Activated B cell treated with CpG ODN at 0.5 μM for 24 hours (primary cell): ENCODE measurements around the gene LRRC28. TPM values are rescaled to one million over a fixed set of nuclear protein-coding genes. Genes with fewer than 3 reads are reported as not detected.

Experiments used
- ATAC-seq: fragments of 200-7000 bp; cut with Tn5 transposase; one replicate; pipeline ENCODE4 v1.10.0; 2021; ENCODE audit warnings: low read depth, mild to moderate bottlenecking, moderate library complexity
- CTCF ChIA-PET: fragments of 350-600 bp; sonication (Branson Sonifier 250); formaldehyde crosslinking; loops from one replicate; lab custom pipeline; 2021; ENCODE audit warnings: antibody characterized with exemption; lab: Charles Lee
- POLR2A ChIA-PET: fragments of 350-600 bp; sonication (Branson Sonifier 250); formaldehyde crosslinking; loops from one replicate; lab custom pipeline; 2021; ENCODE audit warnings: antibody characterized with exemption; lab: Charles Lee
- DNase-seq: peaks from one replicate; pipeline ENCODE4 v3.0.0; 2022
- H3K27ac Mint-ChIP-seq: one replicate; pipeline ENCODE4 v1.8.0; 2020; ENCODE audit warnings: mixed read lengths
- H3K27me3 Mint-ChIP-seq: one replicate; pipeline ENCODE4 v1.8.0; 2021; ENCODE audit warnings: mixed read lengths
- H3K36me3 Mint-ChIP-seq: one replicate; pipeline ENCODE4 v1.8.0; 2021; ENCODE audit warnings: low read depth, mixed read lengths
- H3K4me1 Mint-ChIP-seq: one replicate; pipeline ENCODE4 v1.8.0; 2021; ENCODE audit warnings: mixed read lengths
- H3K4me3 Mint-ChIP-seq: one replicate; pipeline ENCODE4 v1.8.0; 2020; ENCODE audit warnings: mild to moderate bottlenecking, mixed read lengths
- H3K9me3 Mint-ChIP-seq: one replicate; pipeline ENCODE4 v1.8.0; 2020; ENCODE audit warnings: mixed read lengths
- intact Hi-C: fragments of 100-400 bp; cut with micrococcal nuclease; formaldehyde crosslinking; loops from one replicate; pipeline ENCODE4 v1.15.1; 2024
- total RNA-seq: library from RNA; stranded (reverse); gene quantifications from 2 replicates; pipeline ENCODE4 v1.2.3, GENCODE V29; 2022
- TF ChIP-seq, protein P1 (sequence below): fragments of 200-600 bp; IDR thresholded peaks from one replicate; pipeline ENCODE4 v1.8.0; 2022; ENCODE audit warnings: antibody characterized with exemption, mild to moderate bottlenecking

The LRRC28 gene
- total RNA-seq, 1 donor from 2014 or later: 21.2 TPM

DNA sequence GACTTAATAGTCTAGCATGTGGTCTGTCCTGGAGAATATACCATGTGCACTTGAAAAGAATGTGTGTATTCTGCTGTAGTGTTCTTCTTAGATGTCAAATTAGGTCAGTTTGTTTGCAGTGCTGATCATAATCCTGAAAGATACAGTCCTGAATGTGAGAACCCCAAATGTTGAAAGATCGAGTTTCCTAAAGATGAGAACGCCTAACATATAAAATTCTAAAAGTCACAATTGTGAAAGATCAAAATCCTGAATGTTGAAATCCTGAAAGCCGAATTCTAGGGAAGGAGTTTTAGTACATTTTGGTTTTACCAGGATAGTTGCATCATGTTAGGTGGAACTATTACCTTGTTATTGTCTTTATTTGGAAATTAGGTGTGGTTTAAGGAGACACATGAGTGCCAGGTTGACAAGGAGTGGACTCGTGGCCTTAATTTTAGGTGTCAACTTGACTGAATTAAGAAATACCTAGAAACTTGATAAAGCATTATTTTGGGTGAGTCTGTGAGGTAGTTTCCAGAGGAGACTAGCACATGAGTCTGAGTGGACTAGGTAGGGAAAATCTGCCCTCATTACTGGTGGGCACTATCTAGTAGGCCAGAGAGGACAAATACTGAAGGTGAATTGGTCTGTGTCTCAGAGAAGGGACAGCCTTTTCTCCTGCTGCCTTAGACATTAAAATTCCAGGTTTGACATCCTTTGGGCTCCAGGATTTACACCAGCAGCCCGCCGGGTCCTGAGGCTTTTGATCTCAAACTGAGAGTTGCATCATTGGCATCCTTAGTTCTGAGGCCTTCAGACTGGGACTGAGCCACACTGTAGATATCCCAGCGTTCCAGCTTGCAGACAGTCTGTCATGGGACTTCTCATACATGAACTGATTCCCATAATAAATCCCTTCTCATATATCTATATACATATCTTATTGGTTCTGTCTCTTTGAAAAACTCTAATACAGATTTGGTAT, 77.1 kb downstream of the LRRC28 start:
- H3K4me1 Mint-ChIP-seq: peaks cover 26% of the 10 kb centered on the region
- H3K27ac Mint-ChIP-seq: no peak overlapping the region
- no peaks in the 10 kb centered on the region for H3K27me3 Mint-ChIP-seq
- ATAC-seq (no peak), DNase-seq (no peak)
- intact Hi-C loops: no loop called here
- H3K9me3 Mint-ChIP-seq: no peaks in the 10 kb centered on the region
- ChIA-PET CTCF (no interaction called here), POLR2A (interaction anchor here (0.6 kb wide), 1 partner anchor 347 kb away, joined by 3 read pairs; no protein-coding TSS in a partner anchor)
- TF ChIP-seq, protein P1, sequence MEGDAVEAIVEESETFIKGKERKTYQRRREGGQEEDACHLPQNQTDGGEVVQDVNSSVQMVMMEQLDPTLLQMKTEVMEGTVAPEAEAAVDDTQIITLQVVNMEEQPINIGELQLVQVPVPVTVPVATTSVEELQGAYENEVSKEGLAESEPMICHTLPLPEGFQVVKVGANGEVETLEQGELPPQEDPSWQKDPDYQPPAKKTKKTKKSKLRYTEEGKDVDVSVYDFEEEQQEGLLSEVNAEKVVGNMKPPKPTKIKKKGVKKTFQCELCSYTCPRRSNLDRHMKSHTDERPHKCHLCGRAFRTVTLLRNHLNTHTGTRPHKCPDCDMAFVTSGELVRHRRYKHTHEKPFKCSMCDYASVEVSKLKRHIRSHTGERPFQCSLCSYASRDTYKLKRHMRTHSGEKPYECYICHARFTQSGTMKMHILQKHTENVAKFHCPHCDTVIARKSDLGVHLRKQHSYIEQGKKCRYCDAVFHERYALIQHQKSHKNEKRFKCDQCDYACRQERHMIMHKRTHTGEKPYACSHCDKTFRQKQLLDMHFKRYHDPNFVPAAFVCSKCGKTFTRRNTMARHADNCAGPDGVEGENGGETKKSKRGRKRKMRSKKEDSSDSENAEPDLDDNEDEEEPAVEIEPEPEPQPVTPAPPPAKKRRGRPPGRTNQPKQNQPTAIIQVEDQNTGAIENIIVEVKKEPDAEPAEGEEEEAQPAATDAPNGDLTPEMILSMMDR: no peak
- no peaks in the 10 kb centered on the region for H3K36me3 Mint-ChIP-seq
- H3K4me3 Mint-ChIP-seq: no peak overlapping the region

DNA sequence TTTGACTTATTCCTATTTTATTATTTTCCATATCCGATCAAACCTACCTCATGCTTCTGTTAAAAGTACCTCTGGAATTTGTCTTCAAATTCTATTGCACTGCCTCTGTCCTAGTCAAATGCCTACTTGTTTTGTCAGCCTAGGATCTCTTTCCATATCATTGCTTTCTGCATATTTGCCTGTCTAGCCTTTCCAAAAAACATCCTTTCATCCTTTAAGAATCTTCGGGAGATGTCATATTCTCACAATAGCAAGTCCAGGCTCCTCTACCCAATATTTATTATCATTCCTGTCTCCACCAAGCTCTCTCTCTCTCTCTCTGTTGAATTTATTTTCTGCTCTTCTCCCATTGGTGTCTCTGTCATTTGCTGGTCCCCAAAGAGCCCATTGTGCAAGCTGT, 80.1 kb downstream of the LRRC28 start:
- peaks cover 4% of the 10 kb centered on the region for H3K4me1 Mint-ChIP-seq
- DNase-seq: no peak
- H3K27me3 Mint-ChIP-seq: no peaks in the 10 kb centered on the region
- intact Hi-C loops: loop anchor here (5.0 kb wide), 1 partner anchor 36 kb away; no protein-coding TSS in a partner anchor
- no peak overlapping the region for H3K4me3 Mint-ChIP-seq
- TF ChIP-seq, protein P1: no peak
- H3K9me3 Mint-ChIP-seq: no peaks in the 10 kb centered on the region
- ChIA-PET POLR2A (no interaction called here), CTCF (interaction anchor here (0.9 kb wide), 1 partner anchor 373 kb away, joined by 3 read pairs; no protein-coding TSS in a partner anchor)
- no peak overlapping the region for H3K27ac Mint-ChIP-seq
- ATAC-seq: no peak
- peaks cover 3% of the 10 kb centered on the region for H3K36me3 Mint-ChIP-seq

DNA sequence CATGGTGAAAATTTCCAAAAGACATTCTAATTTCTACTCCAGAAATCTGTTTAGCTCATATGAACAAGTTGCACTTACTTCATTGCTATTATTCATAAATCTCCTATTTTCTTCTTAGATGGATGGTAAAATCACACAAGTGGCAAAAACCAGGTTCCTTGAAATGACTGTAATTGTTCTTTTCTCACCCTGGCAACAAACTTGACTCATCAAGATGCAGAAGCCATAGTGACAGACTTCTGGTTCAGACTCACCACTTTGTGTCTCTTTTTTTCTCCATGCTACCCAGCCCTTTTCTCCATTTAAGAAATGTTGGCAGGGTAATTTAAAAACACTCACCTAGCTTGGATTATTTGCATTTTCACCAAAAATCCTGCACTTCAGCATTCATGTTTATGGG, 82.1 kb downstream of the LRRC28 start:
- intact Hi-C loops: loop anchor here (5.0 kb wide), 1 partner anchor 34 kb away; no protein-coding TSS in a partner anchor
- Mint-ChIP-seq H3K4me1 (peaks cover 2% of the 10 kb centered on the region), H3K9me3 (no peaks in the 10 kb centered on the region), H3K27ac (no peak overlapping the region), H3K36me3 (peaks cover 13% of the 10 kb centered on the region), H3K4me3 (no peak overlapping the region), H3K27me3 (no peaks in the 10 kb centered on the region)
- ChIA-PET POLR2A (no interaction called here), CTCF (no interaction called here)
- TF ChIP-seq, protein P1: no peak
- DNase-seq: no peak
- no peak for ATAC-seq

DNA sequence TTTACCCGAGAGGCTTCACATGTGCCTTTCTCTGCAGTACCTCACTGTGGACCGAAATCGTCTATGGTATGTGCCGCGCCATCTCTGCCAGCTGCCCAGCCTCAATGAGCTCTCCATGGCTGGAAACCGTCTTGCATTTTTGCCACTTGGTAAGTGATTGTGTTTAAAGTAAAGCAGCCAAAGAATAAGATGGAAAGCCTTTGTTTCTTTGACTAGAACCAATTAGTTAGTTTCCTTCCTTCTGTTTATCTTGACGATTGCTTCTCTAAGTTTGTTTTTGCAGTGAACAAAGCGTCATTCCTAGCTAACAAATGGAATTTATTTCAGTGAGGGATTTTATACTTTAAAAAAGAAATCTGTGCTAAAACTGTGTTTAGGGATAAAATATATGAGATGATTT, 82.7 kb downstream of the LRRC28 start:
- TF ChIP-seq, protein P1: no peak
- POLR2A ChIA-PET: no interaction called here

DNA sequence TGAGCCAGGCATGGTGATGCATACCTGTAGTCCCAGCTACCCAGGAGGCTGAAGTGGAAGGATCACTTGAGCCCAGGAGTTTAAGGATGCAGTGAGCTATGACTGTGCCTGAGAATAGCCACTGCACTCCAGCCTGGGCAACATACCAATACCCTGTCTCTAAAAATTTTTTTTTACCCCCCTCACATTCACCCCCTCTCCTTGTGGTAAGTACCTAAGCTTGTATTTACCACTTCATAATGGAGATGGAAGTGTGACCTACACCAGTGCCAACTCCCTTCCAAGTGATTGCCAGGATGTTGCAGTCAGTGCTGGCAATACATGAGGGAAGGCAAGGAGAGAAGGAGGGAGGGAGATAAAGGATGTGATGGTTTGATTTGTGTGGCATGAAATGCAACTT, 84.2 kb downstream of the LRRC28 start:
- POLR2A ChIA-PET: no interaction called here
- H3K27ac Mint-ChIP-seq: no peak overlapping the region
- intact Hi-C loops: no loop called here
- TF ChIP-seq, protein P1: no peak
- no peaks in the 10 kb centered on the region for H3K9me3 Mint-ChIP-seq
- CTCF ChIA-PET: no interaction called here
- no peaks in the 10 kb centered on the region for H3K27me3 Mint-ChIP-seq
- H3K4me3 Mint-ChIP-seq: no peak overlapping the region
- ATAC-seq (no peak), DNase-seq (no peak)
- peaks cover 16% of the 10 kb centered on the region for H3K36me3 Mint-ChIP-seq
- peaks cover 2% of the 10 kb centered on the region for H3K4me1 Mint-ChIP-seq

More for the DNA sequence above, 82.7 kb downstream of the LRRC28 start:
- no peaks in the 10 kb centered on the region for H3K9me3 Mint-ChIP-seq
- H3K4me3 Mint-ChIP-seq: no peak overlapping the region
- CTCF ChIA-PET: no interaction called here
- no peak for DNase-seq
- intact Hi-C loops: loop anchor here (5.0 kb wide), 1 partner anchor 33 kb away; no protein-coding TSS in a partner anchor
- H3K4me1 Mint-ChIP-seq: peaks cover 2% of the 10 kb centered on the region
- no peaks in the 10 kb centered on the region for H3K27me3 Mint-ChIP-seq
- no peak for ATAC-seq
- H3K36me3 Mint-ChIP-seq: peaks cover 16% of the 10 kb centered on the region
- no peak overlapping the region for H3K27ac Mint-ChIP-seq
